BJ (cell line): ENCODE data around the gene MAP4K1. TPM values are rescaled to one million over a fixed set of nuclear protein-coding genes. Genes with fewer than 3 reads are reported as not detected.
"Not testable (repeated sequence)": the region's sequence is repeated elsewhere in the genome, so short reads cannot be mapped to it uniquely, and the experiment has no call there.

Source experiments
- CTCF ChIA-PET: fragments of 350-600 bp; formaldehyde crosslinking; extraction: SDS; loops from one replicate; lab custom pipeline; 2021; ENCODE audit warnings: antibody characterized with exemption, inconsistent platforms; lab: Yijun Ruan, JAX
- POLR2A ChIA-PET: fragments of 300-600 bp; sonication (Branson Sonifier 250); formaldehyde crosslinking; extraction: SDS; loops from one replicate; lab custom pipeline; 2021; ENCODE audit warnings: antibody characterized with exemption; lab: Charles Lee
- DNase-seq: peaks from one replicate; pipeline ENCODE4 v3.0.0-alpha.2; 2011; ENCODE audit warnings: low read depth
- H3K27me3 ChIP-seq: 2 replicates; pipeline ENCODE4 v1.6.0; 2011; ENCODE audit warnings: low read length; ENCODE audit not compliant: control insufficient read depth, insufficient read depth
- H3K36me3 ChIP-seq: 2 replicates; pipeline ENCODE4 v1.5.1; 2011; ENCODE audit warnings: low read length; ENCODE audit not compliant: control insufficient read depth, insufficient read depth
- H3K4me3 ChIP-seq: 2 replicates; pipeline ENCODE4 v1.5.1; 2011; ENCODE audit warnings: low read depth, mild to moderate bottlenecking, control low read depth, low read length
- CTCF ChIP-seq: IDR thresholded peaks from 2 replicates; pipeline ENCODE4 v1.5.1; 2011; ENCODE audit warnings: low read depth, mild to moderate bottlenecking, control low read depth, inconsistent platforms, low read length, moderate library complexity; ENCODE audit not compliant: insufficient read depth
- polyA plus RNA-seq: library from polyadenylated mRNA; depleted of rRNA; stranded (reverse); fragments of >200 nt; gene quantifications from 2 replicates; pipeline ENCODE4 v1.2.3, GENCODE V29; 2011

MAP4K1 gene
- polyA plus RNA-seq, 1 experiment, result 0.25 TPM

GRCh38 chr19:38587562-38587961 is 30.2 kb downstream of the MAP4K1 start:
- H3K27me3 ChIP-seq, result no peaks in the 10 kb centered on the region
- no peak for DNase-seq
- ChIA-PET CTCF (interaction anchor here (0.6 kb wide), 1 partner anchor 1876 kb away, joined by 3 read pairs; no protein-coding TSS in a partner anchor), POLR2A (no interaction called here)
- no peak overlapping the region for H3K4me3 ChIP-seq
- no peak for TF ChIP-seq CTCF
- H3K36me3 ChIP-seq, result no peaks in the 10 kb centered on the region

- no peak overlapping the region for H3K4me3 ChIP-seq
- POLR2A ChIA-PET, result no interaction called here
- no peak for TF ChIP-seq CTCF
- no peaks in the 10 kb centered on the region for H3K36me3 ChIP-seq
- no peak for DNase-seq
- H3K27me3 ChIP-seq, result no peaks in the 10 kb centered on the region
- CTCF ChIA-PET, result no interaction called here
These were observed 33.8 kb downstream of the MAP4K1 start for GRCh38 chr19:38583985-38584305.

- no peak overlapping the region for H3K4me3 ChIP-seq
- ChIA-PET CTCF (no interaction called here), POLR2A (no interaction called here)
- H3K36me3 ChIP-seq, result no peaks in the 10 kb centered on the region
- no peaks in the 10 kb centered on the region for H3K27me3 ChIP-seq
- DNase-seq, result no peak
- TF ChIP-seq CTCF, result no peak
These were observed 34.4 kb downstream of the MAP4K1 start for GRCh38 chr19:38583219-38583984.

- H3K36me3 ChIP-seq, result no peaks in the 10 kb centered on the region
- POLR2A ChIA-PET, result no interaction called here
- CTCF ChIA-PET, result no interaction called here
- H3K27me3 ChIP-seq, result no peaks in the 10 kb centered on the region
- TF ChIP-seq CTCF, result no peak
- DNase-seq, result no peak
- H3K4me3 ChIP-seq, result no peak overlapping the region
These were observed 37.7 kb downstream of the MAP4K1 start for GRCh38 chr19:38580080-38580479.

GRCh38 chr19:38579304-38579703 is 38.4 kb downstream of the MAP4K1 start:
- H3K36me3 ChIP-seq, DNase-seq, H3K4me3 ChIP-seq, POLR2A ChIA-PET, CTCF ChIA-PET, H3K27me3 ChIP-seq: not testable (repeated sequence)

- no peak for DNase-seq
- POLR2A ChIA-PET, result no interaction called here
- CTCF ChIA-PET, result no interaction called here
- no peak overlapping the region for H3K4me3 ChIP-seq
- H3K36me3 ChIP-seq, result no peaks in the 10 kb centered on the region
- TF ChIP-seq CTCF, result no peak
- H3K27me3 ChIP-seq, result no peaks in the 10 kb centered on the region
These were observed 39.9 kb downstream of the MAP4K1 start for GRCh38 chr19:38577826-38578225.
